Cardiac fibroblast (primary cell): ENCODE measurements around the gene RRBP1.
"Not testable (repeated sequence)": the region's sequence is repeated elsewhere in the genome, so short reads cannot be mapped to it uniquely, and the experiment has no call there.

Experiments
- DNase-seq, 2 donors: peaks; one replicate each; pipeline versions ENCODE4 v3.0.0 to v3.0.0-alpha.2; 2010; ENCODE audit warnings: low read depth in 2 of 2
- H3K4me3 ChIP-seq, 2 donors: replicated peaks in 1 of 2; 1 replicate in 1 of 2; 2 replicates in 1 of 2; pipeline ENCODE4 v1.5.1; 2011; ENCODE audit warnings: low read depth in 2 of 2, low read length in 2 of 2, mild to moderate bottlenecking in 2 of 2, moderate library complexity in 1 of 2
- TF ChIP-seq, protein P1 (sequence below): IDR thresholded peaks from one replicate; pipeline ENCODE4 v1.5.1; 2011; ENCODE audit warnings: low read depth, mild to moderate bottlenecking, low read length, inconsistent platforms

RRBP1 gene

DNA sequence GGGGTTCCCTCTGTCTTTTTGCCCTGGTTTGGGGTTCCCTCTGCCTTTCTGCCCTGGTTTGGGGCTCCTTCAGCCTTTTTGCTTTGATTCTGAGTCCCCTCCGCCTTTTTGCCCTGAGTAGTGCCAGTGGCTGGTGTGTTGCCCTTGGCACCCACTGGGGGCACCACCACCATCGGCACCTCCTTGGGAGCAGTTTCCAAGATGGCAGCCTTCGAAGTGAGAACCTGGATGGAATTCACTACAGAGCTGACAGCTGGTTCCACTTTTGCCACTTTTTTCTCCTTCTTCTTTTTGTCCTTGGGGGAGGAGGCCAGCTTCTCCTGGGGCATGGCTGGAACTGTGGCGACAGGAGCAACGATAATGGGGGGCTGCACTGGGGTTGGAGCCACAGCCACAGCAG, 22.2 kb downstream of the RRBP1 start:
- H3K4me3 ChIP-seq = no peak overlapping the region
- no peak for DNase-seq
- TF ChIP-seq, protein P1, sequence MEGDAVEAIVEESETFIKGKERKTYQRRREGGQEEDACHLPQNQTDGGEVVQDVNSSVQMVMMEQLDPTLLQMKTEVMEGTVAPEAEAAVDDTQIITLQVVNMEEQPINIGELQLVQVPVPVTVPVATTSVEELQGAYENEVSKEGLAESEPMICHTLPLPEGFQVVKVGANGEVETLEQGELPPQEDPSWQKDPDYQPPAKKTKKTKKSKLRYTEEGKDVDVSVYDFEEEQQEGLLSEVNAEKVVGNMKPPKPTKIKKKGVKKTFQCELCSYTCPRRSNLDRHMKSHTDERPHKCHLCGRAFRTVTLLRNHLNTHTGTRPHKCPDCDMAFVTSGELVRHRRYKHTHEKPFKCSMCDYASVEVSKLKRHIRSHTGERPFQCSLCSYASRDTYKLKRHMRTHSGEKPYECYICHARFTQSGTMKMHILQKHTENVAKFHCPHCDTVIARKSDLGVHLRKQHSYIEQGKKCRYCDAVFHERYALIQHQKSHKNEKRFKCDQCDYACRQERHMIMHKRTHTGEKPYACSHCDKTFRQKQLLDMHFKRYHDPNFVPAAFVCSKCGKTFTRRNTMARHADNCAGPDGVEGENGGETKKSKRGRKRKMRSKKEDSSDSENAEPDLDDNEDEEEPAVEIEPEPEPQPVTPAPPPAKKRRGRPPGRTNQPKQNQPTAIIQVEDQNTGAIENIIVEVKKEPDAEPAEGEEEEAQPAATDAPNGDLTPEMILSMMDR = no peak

DNA sequence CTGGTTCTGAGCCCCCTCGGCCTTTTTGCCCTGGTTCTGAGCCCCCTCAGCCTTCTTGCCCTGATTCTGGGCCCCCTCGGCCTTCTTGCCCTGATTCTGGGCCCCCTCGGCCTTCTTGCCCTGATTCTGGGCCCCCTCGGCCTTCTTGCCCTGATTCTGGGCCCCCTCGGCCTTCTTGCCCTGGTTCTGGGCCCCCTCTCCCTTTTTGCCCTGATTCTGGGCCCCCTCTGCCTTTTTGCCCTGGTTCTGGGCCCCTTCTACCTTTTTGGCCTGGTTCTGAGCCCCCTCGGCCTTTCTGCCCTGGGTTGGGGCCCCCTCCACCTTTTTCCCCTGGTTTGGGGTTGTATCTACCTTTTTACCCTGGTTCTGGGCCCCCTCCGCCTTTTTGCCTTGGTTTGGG, 22.7 kb downstream of the RRBP1 start:
- not testable (repeated sequence) for DNase-seq, H3K4me3 ChIP-seq

DNA sequence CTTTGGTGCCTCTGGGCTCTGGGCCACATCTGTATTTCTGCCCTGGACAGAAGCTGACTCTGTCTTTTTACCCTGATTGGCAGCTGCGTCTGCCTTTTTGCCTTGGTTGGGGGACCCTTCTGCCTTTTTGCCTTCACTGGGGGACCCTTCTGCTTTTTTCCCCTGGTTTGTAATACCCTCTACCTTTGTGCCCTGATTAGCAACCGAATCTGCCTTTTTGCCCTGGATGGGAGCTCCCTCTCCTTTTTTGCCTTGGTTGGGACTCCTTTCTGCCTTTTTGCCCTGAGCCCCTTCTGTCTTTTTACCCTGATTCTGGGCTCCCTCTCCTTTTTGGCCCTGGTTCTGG, 23.4 kb downstream of the RRBP1 start:
- TF ChIP-seq, protein P1 = no peak
- no peak overlapping the region for H3K4me3 ChIP-seq
- DNase-seq = no peak

DNA sequence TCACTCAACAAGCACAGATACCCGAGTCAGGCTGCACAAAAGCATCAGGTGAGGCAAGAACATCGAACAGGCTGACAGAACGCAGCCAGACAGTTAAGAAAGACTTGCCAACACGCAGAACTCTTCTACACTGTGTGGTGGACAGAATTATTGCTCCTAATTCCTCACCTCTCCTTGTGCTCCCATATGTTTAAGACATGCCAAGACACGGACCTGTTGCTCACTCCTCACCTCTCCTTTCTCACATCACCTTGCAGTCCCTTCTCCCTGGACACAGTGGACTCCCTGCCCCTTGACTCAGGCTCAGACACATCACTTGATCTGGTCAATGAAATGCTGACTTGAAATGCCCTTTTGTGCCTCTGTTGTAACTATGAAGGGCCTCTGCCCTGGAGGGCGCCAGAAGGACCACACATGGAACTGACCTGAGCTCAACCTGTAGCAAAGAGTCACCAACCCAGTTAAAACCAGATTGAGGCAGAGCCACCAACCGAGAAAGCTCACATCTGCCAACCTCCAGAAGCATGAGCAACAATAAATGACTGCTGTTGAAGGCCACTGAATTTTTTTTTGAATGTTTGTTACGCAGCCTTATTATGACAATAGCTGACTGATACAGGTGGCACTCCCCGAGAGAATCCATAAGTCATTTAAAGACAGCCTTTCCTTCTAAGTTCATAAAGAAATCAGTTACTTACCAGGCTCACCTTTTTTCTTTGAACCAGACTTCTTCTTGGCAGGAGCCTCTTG, 24.0 kb downstream of the RRBP1 start:
- H3K4me3 ChIP-seq = no peak overlapping the region
- DNase-seq = no peak
- TF ChIP-seq, protein P1 = no peak

DNA sequence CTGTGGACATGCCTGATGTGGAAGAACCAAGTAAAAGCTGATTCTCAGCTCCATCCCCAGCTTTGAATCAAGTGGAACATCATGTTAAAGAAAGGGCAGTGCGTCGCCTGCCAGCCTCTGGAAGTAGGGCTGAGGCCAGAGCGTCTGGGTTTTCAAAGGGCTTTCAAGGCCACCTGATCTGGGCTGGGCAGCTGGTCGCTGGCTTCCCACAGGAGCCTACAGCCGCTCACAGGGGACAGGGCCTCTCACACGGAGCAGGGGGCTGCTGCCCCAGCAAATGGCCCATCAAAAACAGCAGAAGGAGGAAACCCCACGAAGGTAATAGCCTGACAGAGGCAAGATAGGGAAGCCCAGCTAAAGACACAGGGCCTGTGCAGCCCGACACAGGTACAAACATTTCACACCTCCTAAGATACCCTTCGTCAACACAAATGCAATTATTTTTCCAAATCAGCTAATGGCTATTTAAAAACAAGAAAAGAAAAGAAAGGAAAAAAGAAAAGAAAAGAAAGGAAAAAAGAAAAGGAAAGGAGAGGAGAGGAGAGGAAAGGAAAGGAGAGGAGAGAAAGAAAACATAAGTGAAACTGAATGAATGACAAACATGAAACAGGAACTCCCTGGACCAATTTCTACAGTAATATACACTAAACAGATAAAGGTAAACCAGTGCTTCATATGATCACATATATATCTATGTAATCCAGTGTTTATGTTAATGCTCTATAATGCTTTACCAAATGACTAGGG, 24.8 kb downstream of the RRBP1 start:
- TF ChIP-seq, protein P1 = no peak
- no peak overlapping the region for H3K4me3 ChIP-seq
- DNase-seq = no peak

DNA sequence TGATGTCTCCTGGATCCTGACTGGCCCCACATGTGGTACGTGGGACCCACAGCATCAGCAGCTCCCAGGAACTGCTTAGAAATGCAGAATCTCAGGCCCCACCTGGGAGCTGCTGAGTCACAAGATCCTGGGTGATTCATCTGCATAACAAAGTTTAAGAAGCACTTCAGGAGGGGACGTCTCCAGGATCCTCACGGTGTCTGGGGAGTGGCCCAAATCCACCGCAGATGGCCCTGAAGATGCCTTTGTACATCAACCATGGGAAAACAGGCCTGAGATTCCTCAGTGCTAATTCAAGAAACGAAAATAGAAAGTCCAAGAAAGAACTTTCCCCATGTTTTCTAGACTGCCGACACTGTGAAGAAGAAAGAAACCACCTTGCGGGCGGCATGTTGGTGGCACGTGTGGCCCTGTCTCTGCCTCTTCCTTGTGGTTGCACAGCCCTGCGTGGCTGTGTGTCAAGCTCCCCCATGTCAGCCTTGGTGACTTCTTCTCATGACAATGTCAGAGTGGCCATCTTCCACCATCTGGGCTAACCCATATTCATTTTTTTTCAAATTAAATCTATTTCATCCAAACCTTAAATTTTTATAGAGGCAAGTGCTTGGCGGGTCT, 26.1 kb downstream of the RRBP1 start:
- TF ChIP-seq, protein P1 = no peak
- H3K4me3 ChIP-seq = no peak overlapping the region
- DNase-seq = peak in 1 of 2 donors; percentile 76

DNA sequence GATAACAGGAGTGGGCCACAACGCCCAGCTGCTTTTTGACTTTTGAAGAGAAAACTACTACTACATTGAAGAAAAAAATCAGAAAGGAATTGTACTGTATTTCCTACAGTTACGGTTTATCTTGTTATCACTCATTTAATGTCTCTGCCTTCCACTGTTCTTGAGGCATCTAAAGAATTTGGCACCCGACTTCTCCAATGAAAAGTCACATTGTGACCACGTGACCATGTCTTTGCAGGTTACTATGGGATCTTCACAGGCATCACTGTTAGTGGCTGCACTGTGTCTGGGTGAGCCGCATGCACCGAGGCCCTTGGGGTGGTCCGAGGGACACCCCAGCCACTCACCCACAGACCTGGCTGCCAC, 26.8 kb downstream of the RRBP1 start:
- peak; percentile 41 to 54 for DNase-seq
- TF ChIP-seq, protein P1 = no peak
- no peak overlapping the region for H3K4me3 ChIP-seq
